ENCODE measurements around the gene CERS6.

GRCh38 chr2:168490946-168491605 is 35.0 kb downstream of the CERS6 start:
- no peak for TF ChIP-seq CTCF (IDR thresholded peaks at IDR 0.05)
- TF ChIP-seq ZFX (IDR thresholded peaks at IDR 0.05; ENCODE audit: borderline replicate concordance) = no peak

All from 22Rv1 (cell line).